Measurements from ENCODE around the gene FCAR.
"Not testable (repeated sequence)": the region's sequence is repeated elsewhere in the genome, so short reads cannot be mapped to it uniquely, and the experiment has no call there.

The FCAR gene

GRCh38 chr19:54896036-54896435 lies 22.0 kb downstream of the FCAR start:
- DNase-seq, result no peak

- DNase-seq, result not testable (repeated sequence)
These were observed 24.6 kb downstream of the FCAR start for GRCh38 chr19:54898685-54899084.

- not testable (repeated sequence) for DNase-seq
These were observed 25.6 kb downstream of the FCAR start for GRCh38 chr19:54899646-54900045.

GRCh38 chr19:54901153-54901552 lies 27.1 kb downstream of the FCAR start:
- not testable (repeated sequence) for DNase-seq

- no peak for DNase-seq
These were observed 28.0 kb downstream of the FCAR start for GRCh38 chr19:54902061-54902460.

- DNase-seq, result no peak
These were observed 29.3 kb downstream of the FCAR start for GRCh38 chr19:54903303-54903702.

GRCh38 chr19:54904261-54904660 lies 30.2 kb downstream of the FCAR start:
- DNase-seq, result not testable (repeated sequence)

GRCh38 chr19:54905421-54905802 lies 31.4 kb downstream of the FCAR start:
- DNase-seq, result no peak

- no peak for DNase-seq
These were observed 31.9 kb downstream of the FCAR start, which contains the start of gene NCR1 for GRCh38 chr19:54905803-54906511. Gene NCR1, plus strand, starts transcription at chr19:54906148. Its CDS starts 40 bp downstream, at chr19:54906188.

GRCh38 chr19:54906819-54907218 lies 32.8 kb downstream of the FCAR start:
- no peak for DNase-seq

GRCh38 chr19:54907899-54908298 lies 33.9 kb downstream of the FCAR start:
- not testable (repeated sequence) for DNase-seq

GRCh38 chr19:54916822-54917221 lies 42.8 kb downstream of the FCAR start:
- no peak for DNase-seq

GRCh38 chr19:54918499-54918898 lies 44.5 kb downstream of the FCAR start:
- no peak for DNase-seq

GRCh38 chr19:54919646-54920563 lies 45.9 kb downstream of the FCAR start:
- DNase-seq, result not testable (repeated sequence)

GRCh38 chr19:54921082-54921481 lies 47.0 kb downstream of the FCAR start:
- DNase-seq, result no peak

- no peak for DNase-seq
These were observed 49.2 kb downstream of the FCAR start for GRCh38 chr19:54923276-54923675.

- DNase-seq, result no peak
These were observed 54.3 kb downstream of the FCAR start for GRCh38 chr19:54928299-54928698.

GRCh38 chr19:54937926-54938325 lies 63.9 kb downstream of the FCAR start:
- DNase-seq, result no peak

GRCh38 chr19:54938906-54939305 lies 64.9 kb downstream of the FCAR start:
- no peak for DNase-seq

GRCh38 chr19:54939538-54939937 lies 65.5 kb downstream of the FCAR start:
- not testable (repeated sequence) for DNase-seq

Data from NCI-H1930 (cell line).